Islet of Langerhans (tissue), 1 donor: ENCODE results near the gene RIBC2.

ENCODE experiments used
- FAIRE-seq: peaks from one replicate; lab custom pipeline; 2011; peaks lifted over from hg19 to GRCh38; lab: Jason Lieb, UNC

The RIBC2 gene

DNA sequence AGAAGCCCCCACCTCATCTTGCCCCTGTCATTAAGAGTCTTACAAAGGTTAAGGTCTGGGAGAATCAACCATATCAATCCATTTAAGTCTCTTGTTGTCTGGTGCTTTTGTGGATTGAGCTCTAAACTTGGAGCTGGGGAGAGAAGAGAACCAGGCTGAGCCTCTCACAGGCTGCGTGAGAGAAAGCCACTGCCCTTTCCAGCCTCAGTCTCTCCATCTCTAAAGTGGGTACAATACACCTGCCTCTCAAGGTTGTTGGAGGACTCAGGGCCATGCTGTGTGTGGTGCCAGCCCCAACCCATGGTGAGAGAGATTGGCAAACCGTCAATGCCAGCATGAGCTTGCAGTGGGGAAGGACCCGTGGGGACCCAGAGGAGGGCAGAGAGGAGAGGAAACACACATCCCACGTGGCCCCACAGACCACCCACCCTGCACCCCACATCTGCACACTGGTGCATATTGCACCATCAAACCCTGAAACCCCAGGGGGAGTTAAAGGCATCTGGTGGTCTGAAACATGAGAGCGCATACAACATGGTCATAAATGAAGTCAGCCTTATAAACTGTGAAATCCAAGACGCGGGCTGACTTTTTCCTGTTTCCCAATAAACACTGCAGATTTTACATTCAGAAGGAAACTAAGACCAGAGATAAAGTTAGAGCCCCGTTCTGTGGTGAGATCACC is 61.7 kb downstream of the RIBC2 start:
- FAIRE-seq = no peak

DNA sequence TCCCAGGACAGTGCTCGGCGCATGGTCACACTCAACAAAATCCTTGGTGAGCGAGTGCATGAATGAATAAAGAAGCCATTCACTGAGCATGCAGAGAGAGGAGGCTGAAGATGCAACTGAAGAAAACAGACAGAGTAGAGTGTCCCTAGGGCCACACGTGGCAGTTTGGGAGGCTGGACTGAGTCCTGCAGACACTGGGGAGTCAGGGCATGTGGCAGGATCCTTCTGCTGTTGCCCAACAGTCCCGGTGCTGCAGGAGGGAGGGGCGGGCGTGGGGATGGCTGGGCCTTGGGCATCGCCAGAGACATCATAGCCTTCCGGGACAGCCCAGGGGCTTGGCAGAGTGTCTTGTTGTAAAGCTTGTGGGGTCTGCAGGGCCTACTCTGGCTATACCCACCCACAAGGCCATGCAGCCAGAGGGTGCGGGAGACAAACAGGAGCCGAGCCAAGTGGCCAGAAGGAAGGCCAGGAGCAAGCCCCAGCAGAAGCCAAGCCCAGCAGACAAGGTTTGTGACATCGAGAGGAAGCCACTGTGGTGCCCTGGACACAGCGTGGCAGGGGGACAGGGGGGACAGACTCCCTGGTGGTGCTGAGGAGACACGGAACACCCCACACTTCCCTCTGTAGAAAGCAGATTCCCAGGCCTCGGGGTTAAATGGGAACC is 62.5 kb downstream of the RIBC2 start:
- no peak for FAIRE-seq

DNA sequence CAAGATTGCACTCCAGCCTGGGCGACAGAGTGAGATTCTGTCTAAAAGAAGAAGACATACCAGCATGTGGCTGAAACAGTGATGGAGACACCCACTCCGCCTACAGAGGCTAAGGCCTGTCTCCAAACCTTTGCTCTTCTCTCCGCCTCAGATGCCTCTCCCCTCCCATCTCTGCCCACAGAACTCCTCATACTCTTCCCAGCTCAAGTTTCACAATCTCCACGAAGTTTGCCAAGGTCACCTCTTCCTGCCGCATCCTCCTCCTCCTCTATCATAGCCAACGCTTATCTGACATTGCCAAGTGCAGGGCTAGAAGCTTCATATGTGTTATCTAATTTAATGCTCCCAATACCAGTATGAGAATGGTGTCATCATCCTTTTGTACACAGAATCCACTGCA is 63.3 kb downstream of the RIBC2 start:
- FAIRE-seq = no peak

DNA sequence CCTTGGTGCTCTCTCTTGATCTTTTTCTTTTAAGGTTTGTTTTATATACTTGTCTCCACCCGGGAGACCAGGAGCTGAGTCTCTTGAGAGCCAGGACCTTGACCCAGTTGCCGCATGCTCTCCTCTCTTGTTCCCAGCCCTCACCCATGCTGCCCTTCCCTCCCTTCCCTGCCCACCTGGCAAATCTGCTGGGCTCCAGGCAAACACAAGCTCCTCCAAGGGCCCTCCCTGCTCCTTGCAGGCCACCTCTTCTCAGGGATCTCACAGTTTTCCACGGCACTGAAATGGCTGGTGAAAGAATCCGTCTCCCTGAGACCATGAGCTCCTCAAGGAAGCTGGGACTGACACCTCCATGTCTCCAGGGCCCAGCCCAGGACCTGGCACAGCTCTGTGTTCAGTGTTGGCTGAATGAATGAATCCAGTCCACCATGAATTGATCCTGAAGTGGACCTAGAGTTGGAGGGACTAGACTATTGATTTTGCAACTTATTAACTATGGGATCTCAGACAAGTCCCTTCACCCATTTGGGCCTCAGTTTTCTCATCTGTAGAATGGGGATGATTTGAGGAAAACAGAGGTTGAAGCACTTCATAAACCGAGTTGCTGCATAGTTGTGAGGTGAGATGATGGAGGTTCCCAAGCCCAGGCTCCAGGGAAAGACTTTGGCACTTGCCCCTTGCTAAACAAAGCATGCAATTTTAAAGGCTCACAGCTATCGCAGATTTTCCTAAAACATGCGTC is 64.0 kb downstream of the RIBC2 start:
- no peak for FAIRE-seq

DNA sequence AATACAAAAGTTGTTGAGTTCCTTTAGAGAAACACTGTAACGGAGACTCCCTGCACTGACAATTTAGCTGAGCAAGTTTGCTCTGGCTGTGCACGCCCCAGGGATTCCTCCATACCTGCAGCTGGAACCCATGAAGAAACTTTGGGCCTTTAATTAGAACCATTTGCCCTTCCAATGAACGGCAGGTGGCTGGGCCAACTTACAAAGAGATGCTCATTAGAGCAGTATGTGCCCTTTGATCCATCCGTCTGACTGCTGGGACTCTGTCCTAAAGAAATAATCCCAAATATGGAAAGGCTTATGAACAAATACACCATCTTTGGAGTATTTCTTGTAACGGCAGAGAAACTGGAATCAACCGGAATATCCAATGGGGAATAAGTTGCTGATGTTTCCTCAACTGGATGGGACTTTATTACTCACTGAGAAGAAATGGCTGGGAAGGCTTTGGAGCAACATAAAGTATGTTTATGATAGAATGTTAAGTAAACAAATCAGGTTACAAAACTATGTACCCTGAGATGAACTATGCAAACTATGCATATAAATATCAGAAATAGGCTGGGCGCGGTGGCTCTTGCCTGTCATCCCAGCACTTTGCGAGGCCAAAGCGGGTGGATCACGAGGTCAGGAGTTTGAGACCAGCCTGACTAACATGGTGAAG is 64.7 kb downstream of the RIBC2 start:
- no peak for FAIRE-seq

DNA sequence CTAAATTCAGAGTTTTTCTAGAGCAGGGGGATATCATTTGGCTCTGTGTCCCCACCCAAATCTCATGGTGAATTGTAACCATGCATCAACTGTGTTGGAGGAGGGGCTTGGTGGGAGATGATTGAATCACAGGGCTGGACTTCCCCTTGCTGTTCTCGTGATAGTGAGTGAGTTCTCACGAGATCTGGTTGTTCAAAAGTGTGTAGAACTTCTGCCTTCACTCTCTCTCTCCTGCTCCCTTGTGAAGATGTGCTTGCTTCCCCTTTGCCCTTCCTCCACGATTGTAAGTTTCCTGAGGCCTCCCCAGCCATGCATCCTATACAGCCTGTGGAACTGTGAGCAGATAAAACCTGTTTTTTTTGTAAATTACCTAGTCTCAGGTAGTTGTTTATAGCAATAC is 67.2 kb downstream of the RIBC2 start:
- no peak for FAIRE-seq

DNA sequence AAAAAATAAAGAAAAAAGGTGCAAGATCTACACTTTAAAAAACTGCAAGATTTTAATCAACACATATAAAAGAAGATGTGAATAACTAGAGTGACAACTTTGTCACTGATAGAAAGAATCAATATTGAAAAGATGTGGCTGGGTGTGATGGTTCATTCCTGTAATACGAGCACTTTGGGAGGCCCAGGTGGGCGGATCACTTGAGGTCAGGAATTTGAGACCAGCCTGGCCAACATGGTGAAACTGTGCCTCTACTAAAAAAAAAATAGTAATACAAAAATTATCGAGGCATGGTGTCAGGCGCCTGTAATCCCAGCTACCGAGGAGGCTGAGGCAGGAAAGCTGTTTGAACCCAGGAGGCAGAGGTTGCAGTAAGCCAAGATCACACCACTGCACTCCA is 68.2 kb downstream of the RIBC2 start:
- FAIRE-seq = no peak
